ENCODE measurements around the gene GNAS.

GNAS gene

DNA sequence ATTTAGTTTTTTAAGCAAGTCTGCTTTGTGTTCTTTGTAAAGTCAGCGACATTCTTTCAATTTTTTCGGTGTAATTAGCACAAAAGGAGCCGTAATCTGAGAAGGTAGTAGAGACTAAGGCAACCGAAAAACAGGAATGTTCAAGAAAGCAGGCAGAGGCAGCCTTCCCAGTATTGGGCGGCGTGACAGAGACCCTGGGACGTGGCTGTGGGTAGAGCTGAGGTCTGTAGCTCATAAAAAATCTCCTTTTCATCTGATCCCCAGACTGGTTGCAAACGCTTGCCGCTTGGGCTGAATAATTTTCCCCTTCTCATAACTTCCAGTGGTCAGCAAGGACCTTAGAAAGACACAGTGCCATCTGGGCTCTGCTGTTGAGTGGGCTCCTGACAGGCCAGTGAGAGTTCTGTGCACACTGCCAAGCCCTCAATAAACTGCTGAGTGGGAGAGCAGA lies 30.8 kb downstream of the GNAS start:
- DNase-seq: peak; percentile 73 to 78

DNA sequence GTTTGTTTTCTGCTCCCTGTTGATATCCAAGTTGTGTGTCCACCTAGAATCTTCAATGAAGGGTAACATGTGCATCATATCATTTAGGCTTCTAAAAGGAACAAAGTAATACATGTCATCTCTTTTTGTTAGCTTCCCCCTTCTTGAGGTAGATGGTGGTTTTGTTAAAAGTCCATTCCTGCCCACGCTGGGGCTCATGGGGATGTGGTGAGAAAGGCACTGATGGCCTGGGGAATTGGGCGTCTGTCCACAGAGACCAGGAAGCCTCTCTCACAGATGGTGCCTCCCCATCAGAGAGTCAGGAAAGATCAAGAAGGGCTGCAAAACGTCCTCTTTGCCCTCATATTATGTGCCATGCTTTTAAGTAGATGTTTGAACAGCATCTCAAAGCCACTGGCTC lies 32.5 kb downstream of the GNAS start:
- DNase-seq: no peak

DNA sequence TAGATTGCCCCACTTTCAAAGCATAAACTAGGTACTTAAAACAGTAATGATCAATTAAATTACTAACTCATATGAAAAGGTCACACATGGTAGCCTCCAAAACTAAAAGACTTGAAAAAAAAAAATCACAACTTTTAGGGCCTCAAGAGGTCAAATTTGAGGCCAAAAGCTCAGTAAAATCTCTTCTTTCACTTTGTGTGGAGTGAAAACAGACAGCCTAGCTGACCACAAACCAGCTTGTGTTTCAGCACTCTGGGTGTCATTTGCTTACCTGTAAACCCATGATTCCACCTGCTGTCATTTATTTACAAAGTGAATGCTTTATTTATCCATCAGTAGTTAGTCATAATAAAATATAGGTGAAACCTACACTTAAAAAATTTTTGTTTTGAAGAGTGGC lies 34.0 kb downstream of the GNAS start:
- no peak for DNase-seq

DNA sequence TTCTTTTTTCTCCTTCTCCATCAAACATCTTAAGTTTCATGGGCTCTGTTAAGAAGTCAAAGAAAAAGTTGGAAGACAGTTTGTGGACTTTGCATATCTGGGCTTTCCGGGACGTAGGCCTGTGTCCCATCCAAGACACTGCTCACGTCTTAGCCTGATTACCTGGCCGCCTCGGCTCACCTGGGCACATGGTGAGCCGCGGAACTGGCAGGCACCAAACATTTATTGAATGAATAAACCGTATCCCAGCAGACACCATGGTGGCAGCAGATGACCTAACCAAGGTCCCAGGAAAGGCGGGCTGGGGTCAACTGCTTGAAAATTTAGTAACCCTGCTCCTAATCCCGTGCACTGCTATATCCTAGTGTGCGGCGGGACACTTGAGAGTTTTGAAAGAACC lies 35.6 kb downstream of the GNAS start:
- DNase-seq: no peak

DNA sequence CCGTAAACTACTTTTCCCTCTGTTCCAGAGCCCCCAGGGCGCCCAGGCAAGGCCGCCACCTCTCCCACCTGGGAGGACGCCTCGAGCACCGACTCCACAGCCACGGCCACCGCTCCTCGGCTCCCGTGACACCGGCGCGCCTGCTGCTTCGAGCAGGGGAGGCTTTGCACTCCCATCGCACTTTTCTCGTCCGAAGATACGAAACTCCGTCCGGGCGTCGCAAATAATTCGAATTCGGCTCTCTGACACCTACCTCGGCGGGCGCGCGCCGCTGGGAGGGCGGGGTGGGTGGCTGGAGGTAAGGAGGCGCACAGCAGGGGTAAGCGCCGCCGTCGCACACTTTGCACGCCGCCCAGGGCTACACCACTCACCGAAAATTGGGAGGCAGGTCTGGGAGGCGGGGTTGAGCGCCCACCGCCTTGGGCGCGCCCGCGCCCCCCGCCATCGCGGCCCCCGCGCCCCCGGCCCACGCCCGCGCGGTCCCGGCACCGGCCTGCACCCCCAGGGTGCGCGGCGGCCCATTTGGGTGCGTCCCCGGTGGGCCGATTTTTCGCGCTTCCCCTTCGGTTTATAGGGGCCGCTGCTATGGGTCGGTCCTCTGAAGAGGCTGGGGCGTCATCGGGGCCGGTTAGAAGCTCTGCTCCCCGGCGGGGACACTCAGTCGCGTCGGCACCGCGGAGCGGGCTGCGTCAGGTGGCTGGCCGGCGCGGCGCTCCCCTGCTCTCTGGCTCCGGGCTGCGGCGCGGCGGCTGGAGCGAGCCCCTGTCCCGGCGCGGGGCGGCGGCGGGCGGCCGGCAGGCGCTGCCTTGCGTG lies 36.2 kb downstream of the GNAS start:
- DNase-seq: peak; percentile 55 to 78

DNA sequence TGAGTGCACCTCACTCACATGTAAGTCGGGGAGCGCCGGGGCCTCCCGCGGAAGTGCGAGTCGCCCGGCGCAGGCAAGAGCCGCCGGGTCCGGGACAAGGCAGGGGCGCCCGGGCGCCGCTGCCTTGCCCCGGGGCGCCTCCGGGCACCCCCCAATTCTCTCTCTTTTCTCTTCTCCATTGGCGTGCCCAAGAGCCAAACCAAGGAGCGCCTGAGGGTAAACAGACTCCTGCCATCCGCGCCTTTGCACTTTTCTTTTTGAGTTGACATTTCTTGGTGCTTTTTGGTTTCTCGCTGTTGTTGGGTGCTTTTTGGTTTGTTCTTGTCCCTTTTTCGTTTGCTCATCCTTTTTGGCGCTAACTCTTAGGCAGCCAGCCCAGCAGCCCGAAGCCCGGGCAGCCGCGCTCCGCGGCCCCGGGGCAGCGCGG lies 36.8 kb downstream of the GNAS start:
- no peak for DNase-seq

DNA sequence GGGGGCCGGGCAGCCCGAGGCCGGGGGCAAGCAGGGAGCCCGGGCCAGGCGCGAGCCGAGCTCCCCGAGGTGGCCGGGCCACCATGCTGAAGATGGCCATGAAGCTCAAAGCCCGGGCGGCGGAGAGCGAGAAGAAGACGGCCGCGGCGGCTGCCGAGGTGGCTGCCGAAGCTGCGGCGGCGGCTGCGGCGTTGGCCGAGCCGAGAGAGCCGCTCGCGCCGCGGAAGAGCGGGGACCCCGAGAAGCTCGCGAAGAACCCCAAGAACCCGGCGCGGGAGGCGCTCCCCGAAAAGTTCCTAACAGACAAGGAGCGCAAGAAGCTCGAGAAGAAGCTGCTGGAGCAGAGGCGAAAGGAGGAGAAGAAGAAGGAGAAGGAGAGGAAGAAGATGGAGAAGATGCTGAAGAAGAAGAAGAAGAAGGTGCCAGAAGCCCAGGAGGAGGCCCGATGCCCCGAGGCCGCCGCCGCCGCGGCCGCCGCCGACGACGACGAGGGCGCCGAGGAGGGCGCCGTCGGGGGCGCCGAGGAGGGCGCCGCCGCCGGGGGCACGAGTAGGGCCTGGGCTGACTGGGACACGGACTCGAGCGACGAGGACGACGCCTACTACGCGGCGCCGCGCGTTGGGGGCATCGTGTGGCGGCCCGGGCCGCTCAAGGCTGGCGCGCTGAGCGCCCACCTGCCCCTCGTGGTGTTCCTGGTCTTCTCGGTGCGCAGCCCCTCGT lies 37.4 kb downstream of the GNAS start:
- DNase-seq: peak in 1 of 2 experiments; percentile 12

DNA sequence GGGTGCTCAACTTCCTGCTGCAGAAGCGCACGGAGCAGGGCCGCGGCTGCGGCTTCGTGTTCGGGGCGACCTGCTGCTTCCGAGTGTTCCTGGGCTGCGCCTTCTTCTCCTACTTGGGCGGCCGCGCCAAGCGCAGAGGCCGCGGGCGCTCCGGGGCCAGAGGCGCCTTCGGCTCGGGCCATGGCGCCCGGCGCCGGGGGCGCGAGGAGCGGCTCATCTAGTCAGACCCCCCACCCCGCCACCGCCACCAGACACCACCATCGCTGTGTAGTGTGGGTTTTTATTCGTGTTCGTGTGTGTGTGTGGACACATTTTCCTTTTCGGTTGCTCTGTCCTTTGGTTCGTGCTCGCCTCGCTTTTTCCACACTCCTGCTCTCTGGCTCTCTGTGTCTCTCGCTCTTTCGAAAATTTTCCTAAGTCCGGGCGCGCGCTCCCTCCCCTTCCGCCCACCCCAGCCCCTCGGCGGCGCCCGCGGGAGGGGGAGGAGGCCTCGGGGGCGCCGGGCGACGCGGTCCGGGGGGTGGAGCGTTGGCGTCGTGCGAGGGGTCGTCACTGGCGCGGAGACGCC lies 38.1 kb downstream of the GNAS start:
- DNase-seq: peak; percentile 75 to 78

DNA sequence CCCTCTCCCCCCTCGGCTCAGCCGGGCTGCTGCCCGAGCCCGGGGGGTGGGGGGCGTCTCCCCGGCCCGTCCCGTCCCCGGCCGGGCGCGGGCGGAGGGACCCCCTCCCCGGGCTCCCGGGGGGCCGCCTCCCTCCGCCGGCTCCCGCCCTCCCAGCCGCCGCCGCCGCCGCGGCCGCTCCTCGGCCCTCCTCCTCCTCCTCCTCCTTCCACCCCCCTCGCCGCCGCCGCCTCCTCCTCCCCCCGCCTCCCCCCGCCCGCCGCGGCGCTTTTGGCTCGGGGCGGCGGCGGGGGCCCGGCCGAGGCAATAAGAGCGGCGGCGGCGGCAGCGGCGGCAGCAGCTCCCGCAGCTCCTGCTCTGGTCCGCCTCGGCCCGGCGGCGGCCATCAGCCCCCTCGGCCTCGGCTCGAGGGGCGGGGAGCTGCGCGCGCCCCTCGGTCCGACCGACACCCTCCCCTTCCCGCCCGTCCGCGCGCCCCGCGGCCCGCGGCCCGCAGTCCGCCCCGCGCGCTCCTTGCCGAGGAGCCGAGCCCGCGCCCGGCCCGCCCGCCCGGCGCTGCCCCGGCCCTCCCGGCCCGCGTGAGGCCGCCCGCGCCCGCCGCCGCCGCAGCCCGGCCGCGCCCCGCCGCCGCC lies 38.7 kb downstream of the GNAS start:
- DNase-seq: peak; percentile 66 to 67

DNA sequence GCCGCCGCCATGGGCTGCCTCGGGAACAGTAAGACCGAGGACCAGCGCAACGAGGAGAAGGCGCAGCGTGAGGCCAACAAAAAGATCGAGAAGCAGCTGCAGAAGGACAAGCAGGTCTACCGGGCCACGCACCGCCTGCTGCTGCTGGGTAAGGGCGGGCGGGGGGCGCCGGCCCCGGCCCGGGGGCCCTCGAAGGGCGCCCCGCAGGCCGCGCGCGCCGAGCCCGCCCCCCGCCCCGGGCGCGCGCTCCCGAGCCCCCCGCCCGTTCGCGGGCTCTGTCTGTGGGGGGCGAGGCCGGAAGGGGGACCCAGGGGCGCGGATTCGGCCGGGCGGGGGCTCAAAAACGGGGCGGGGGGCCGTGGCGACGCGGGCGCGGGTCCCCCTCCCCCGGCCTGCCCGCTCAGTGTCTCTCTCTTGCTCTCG lies 39.2 kb downstream of the GNAS start:
- DNase-seq: peak in 1 of 2 experiments; percentile 72

DNA sequence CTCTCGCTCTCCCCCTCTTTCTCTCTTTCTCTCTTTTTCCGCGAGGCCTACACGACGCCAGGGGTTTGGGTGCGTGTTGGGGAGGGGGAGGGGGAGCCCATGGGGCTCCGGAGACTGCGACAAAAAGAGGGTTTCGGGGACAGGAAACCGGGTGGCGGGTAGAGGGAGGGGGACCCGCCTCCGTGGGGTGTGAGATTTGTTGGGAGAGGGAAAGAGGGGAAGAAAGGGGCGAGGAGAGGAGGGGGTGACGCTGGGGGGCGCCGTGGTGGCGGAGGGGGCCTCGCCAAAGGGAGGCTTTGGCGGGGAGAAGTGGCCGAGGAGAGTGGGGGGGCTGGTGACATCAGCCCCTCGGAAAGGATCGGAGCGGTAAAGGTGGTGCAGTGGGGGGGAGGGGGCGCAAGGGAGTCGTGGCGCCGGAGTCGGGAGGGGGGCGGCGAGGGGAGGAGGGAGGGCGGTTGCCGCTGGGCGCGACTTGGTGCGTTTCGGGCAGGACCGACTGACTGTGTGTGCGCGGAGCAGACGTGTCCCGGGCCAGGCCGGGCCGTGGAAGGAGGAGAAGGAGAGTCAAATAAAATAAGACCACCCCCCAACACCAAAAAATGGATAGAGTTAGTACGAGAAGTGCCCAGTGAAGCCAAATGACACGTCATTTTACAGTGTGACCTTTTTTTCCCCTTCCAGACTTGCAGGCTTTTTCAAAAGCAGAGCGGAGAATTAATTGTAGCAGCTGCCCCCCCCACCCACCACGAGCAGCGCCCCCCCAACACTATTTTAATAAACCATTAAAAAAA lies 39.8 kb downstream of the GNAS start:
- DNase-seq: peak; percentile 82 to 84

DNA sequence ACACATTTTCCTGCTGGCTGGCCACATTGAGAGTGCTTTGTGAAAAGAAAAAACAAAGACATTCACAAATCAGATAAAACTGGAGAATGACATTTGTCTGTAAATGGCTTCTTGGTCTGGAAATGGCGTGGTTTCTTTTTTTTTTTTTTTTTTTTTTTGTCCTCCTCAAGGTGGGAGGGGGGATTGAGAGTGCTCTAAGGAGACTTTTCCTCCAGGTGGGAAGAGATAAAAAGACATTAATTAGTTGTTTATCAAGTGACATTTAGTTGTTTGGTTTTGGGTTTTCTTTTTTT lies 40.4 kb downstream of the GNAS start:
- peak in 1 of 2 experiments; percentile 28 for DNase-seq

DNA sequence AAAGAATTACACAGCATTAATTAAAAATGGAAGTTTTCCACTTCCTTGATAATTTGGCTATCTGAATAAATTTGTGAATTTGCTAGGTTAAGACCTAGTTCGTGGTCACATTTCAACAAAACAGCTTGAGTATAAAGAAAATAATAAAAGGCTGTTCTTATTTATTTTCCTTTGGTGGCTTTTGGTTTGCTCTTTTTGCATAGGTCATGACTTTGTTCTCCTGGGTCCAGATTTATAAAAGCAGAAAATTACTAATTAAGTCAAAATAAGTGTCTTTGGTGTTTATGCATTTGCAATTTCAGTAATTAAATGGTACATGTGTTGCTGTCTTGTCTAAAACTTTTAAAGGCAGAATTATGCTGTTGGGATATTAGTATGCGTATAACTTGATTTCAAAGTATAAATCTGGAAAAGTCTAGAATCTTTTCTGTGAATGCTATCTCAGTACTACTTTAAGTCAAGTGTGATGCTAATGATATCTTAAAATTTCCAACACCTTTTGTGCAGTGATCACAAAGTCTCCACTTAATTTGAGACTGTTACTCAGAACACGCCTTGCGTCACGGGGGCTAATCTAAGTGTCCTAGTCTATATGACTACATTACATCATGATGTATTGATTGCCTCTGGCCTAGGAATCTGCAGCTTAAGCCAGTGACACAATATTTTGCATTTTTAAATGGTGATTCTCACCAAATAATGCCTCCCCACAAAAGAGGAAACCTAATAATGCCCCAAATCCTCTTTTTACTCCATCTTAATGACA lies 41.0 kb downstream of the GNAS start:
- peak in 1 of 2 experiments; percentile 24 for DNase-seq

DNA sequence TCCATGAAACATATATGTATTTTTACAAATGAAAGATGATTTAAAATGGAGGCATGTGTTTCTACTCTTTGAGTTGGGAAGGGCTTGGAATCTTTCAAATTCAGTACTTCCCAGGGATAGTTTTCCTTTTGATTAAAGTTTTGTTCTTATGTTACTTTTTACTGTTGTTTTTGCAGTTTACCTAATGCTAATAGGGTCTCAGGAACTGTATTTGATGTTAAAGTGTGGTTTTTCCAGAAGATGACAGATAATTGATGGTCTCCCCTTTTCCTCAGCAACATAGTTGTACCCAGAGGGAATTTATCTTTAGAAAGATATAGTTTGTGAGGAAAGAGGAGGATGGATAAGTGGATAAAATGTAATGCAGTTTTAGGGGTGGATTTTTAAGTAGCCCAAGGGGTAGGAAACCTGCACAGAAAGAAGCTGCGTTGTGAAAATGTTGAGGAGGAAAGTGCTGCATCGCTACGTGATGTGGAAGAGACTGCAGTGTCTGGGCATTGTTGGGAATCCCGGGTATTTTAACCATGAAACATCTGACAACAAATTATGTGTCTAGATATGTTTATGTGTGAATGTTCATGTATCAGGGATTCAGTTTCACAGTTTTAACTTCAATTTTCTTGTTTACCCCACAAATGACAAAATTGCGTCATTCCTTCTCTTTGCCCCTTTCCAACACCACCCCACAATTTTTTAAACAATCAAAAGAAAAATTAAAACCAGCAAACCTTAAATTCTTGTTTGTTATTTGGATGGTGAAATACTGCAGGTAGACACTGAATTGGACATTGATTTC lies 42.3 kb downstream of the GNAS start:
- DNase-seq: no peak

DNA sequence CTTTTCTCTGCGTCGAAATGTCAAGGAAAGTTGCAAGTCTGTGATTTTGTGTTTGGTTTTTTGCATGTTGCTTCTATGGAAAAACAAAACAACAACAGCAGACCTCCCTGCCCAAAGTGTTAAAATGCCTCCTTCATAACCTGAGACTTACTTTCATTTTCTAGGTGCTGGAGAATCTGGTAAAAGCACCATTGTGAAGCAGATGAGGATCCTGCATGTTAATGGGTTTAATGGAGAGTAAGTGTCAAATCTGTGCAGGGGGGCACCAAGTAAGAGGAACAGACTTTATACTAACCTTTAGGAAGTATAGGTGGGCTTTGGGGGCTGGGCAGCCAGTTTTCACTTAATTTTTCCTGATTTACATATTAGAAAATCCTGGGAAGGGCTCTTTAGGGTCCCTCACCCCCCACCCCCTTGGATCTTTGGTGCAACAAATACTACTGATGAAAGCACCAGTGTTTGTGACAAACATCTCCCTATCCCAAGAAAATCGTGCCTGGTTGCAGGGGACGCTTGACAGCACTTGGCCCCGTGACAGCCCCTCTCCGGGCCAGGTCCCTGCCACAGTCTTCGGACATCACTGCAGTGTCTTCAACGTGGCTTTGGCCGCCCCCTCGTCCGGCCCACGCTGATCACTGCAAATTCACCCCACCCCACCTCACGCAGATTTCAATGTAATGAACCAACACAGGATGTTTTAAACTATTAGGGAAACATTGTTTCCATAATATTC lies 43.1 kb downstream of the GNAS start:
- no peak for DNase-seq

DNA sequence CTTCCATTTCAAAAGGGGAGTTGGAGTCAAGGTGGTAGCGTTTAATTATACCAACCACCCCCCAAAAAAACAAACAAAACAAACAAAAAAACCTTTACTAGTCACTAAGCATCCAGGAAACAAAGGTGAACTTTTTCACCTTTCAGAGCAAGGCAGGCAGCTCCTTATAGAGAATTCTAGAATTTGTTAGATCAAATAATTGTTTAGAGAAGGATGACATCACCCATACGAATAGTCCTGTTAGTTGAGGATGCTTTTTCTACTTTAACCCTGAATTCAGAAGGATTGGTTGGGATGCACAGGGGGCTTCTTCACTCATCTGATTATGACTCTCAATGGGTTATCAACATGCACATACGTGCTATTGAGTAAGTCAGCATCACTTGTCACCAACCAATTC lies 44.3 kb downstream of the GNAS start:
- DNase-seq: no peak

DNA sequence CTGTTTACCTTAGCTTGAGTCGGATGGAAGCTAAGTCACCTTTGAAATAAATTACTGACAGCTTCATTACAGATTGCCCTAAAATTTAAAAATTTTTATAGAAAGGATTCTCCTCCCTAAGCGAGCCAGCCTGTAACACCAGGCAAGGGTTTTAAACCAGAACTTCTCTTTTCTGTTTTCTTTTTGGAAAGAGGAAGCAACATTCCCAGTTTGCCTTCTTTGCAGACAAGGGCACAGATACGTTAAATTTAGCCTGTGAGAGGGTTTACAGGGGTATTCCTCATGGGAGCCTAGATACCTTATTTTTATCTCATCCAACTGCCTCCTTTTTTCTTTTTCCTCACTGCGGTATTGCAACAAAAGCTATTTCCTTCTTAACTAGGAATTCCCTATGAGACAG lies 45.0 kb downstream of the GNAS start:
- peak in 1 of 2 experiments; percentile 10 for DNase-seq

DNA sequence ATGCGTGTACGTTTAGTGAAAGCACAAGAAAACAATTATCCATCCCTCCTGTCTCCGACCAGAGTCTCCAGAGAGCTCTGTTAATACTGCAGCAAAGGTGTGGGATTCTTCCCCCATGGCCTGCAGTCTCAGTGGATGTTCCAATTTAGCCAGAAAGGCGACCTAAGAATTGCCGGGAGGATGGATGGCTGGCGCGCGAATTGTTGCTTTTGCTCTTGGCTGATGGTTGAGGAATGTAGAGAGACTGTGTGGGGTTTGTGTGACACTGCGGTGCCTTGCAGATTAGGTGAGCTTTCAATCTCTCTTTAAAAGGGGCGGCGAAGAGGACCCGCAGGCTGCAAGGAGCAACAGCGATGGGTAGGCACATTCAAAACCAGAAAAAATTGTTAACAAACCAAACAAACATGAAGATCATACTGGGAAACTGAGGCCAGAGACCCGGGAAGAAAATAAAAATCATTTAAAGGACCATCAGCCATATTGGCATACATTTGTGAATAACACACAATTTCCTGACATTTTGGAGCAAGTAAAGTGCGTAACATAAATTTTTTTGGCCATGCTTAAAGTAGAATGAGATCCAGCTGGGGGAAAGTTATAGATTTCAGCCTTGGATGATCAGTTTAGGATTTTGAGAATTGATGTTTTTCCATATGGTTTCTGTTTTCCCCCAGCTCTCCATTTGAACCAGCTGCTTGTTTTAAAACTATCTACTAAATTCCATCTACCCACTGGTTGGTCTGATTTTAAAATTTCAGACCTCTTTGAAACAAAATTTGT lies 46.3 kb downstream of the GNAS start:
- no peak for DNase-seq

DNA sequence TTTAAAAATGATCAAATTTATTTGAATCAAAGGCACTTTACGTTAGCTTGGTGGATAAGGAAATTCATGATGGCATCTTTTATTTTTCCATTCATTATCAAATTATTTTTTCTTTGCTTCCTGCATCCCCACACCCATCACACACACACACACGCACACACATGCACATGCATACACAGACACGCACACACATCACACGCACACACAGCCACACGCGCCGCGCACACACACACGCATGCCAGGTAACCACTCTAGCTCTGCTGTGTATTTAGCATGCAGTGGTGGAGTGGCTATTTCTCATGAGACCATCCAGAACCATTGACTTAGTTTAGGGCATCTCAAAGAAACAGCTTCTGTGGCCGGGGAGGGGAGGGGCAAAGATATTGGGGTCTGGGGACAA lies 47.0 kb downstream of the GNAS start:
- DNase-seq: no peak

DNA sequence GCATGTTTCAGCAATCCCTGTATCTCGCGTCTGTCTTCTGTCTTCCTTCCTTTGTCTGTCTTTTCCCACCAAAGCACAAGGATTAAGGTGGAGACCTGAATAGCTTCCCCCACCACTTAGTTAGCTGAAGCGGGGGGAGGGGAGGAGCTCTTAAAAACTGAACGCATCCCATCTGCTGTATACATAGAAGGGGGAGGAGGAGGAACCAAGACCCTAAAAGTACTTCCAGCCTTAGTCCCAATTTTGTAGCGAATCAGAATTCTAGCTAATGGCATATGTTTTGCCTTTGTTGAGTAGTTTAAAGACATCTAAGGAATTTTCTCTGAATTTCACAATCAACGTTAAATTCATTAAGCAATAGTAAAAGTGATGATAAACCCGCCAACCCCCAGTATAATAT lies 47.9 kb downstream of the GNAS start:
- peak; percentile 88 to 93 for DNase-seq

Data from NCI-H524 (cell line).